SKM-1 (cell line): ENCODE measurements around the gene ANK2.
A peak's percentile ranks its signal among the peaks of the same experiment; 100 is the strongest.

Source experiments
- DNase-seq: peaks from one replicate; lab custom pipeline; 2025; ENCODE audit not compliant: unreplicated experiment; lab: John Stamatoyannopoulos, UW

The ANK2 gene

DNA sequence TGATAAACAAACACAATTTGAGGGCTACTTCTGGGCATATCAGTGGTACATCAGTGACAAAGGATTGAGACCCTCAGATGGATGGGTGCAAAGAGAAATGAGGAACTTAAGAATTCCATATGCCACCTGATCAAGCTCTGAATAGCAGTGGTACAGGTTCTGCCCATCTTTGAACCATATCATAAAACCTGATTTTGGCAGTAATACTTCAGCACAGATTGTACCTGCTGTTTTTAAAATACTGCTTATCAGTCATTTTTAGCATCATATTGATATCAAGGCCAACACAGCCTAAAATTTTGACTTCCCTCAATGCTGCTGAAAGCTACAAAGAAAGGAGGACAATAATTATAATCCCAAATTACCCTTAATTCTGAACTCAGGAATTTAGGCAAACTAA is 41.5 kb downstream of the ANK2 start:
- DNase-seq = no peak

DNA sequence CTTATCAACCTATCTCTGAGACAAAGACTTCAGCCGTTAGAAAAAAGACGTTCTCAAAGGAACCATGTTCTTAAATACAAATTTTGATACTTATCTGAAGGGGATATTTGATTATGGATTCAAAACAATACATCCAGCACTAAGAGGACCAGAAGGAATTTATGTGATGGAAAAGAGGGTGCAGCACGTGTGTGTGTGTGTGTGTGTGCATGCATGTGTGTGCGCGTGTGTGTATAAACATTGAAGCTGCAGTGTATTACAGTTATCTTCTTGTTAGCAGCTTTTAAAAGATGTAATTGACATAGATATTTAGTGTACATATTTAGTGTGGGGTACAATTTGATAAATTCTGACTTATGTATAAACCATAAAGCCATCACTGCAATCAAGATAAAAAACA is 44.9 kb downstream of the ANK2 start:
- DNase-seq = no peak

GRCh38 chr4:113094802-113095201 is 45.3 kb downstream of the ANK2 start:
- peak; percentile 15 for DNase-seq

DNA sequence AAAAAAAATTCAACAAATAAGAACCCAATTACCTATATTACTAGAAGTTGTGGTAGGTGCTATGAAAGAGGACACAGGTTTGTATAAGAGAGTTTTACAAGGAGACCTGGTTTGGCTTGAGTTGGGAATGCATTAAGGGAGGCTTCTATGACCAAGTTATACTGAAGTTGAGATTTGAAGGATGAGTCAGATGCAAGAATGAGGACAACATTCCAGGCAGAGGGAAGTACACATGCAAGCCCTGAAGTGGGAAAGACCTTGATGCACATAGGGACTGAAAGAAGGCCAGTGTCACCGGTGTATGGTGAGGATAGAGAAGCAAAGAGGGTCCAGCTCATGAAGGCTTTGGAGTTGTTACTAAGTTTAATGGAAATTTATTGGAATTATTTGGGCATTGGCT is 52.2 kb downstream of the ANK2 start:
- DNase-seq = no peak

DNA sequence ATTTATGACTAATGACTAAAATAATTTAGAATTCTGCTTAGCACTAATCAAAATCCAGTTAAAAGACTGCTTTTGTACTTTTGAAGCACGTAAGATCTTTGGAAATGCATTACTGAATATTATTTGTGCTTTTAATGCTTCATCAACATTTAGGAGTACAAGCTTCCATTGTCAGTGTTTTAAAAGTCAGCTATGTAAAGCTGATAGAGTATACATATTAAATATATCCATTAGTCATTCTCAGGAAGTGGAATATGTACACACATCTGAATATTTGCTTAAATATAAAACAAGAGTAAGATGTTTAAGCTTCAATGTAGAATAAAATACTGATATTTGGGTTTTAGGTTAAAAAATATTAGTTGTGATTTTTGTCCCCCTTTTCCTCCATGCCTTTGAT is 54.1 kb downstream of the ANK2 start:
- no peak for DNase-seq

DNA sequence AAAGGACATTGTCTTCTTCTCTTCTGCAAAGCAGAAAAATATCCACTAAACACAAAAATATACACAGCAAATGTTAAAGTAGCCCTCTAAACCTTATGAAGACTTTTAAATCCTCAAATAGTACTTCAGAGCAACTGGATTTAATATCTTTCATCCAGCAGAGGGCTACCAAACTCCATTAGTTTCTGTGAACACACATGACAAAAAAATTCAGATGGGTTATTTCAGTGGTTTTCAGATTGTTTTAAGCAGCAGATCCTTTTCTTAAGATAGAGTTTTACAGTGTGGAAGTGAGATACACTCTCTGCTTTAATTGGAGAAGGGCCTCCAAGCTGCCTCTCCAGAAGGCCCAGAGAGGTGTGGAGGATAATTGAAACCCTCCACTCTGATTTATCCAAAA is 56.7 kb downstream of the ANK2 start:
- no peak for DNase-seq

DNA sequence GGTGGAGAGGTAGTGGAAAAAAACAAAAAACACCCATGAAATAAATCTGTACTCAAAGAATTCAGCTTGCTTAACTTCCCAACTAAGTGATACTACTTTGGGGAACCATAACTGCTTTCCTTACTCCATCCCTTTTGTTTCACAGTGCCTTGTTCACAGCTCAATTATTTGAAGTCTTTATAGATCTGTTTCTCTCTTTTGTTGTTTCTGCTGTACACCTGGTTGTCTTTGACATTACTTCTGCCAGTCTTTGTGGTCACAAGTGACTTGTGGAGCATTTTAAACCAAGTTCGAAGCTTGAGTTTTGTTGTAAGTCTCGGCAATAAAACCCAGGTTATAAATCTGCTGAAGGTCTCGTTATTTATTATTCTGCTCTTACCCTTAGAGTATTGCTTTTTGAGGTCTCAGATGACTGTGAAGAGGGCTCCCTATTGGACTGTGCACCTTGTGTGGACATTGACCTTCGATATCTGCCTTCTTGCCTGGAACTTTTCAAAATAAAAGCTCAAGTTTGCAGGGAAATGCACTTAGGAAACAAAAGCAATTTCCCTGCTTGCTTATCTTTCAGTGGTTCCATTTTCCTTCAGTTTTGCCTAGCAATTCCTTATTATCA is 59.8 kb downstream of the ANK2 start:
- DNase-seq = no peak

GRCh38 chr4:113112338-113112978 is 63.0 kb downstream of the ANK2 start:
- DNase-seq = peak; percentile 22

GRCh38 chr4:113113151-113113550 is 63.7 kb downstream of the ANK2 start:
- no peak for DNase-seq

DNA sequence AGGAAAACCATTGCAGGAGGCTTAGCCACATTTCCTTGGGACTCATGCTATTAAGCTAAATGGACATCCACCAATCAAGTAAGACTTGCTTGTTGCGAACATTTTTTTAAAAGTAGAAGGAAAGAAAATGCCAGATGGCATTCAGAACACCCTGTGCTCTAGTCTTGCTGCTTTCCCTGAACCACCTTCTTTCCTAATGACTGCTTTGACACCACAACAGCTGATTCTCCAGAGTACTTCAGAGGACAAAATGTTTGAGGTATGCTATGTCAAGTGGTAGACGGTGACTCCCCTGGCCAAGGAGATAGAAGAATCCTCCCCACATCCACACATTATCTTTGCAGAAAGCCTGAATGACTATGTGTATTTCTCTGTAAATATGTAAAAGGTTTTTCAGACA is 65.4 kb downstream of the ANK2 start:
- no peak for DNase-seq

GRCh38 chr4:113116414-113117357 is 67.2 kb downstream of the ANK2 start:
- DNase-seq = no peak

DNA sequence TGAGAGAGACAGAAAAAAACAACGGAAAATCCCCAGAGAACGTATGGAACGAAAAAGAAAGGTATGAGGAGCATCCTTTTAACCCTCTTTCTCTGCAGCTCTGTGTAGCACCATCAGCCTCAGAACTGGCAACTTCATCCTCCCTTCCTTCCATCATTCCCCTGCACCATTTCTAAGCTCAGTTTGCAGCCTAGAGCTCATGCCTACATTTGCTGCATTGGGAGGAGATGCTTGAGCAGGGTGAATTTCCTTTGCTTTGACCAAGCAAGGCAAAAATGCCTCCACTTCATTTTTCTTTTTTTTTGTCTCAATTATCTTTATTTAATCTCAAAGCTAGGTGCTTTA is 67.9 kb downstream of the ANK2 start:
- DNase-seq = no peak

DNA sequence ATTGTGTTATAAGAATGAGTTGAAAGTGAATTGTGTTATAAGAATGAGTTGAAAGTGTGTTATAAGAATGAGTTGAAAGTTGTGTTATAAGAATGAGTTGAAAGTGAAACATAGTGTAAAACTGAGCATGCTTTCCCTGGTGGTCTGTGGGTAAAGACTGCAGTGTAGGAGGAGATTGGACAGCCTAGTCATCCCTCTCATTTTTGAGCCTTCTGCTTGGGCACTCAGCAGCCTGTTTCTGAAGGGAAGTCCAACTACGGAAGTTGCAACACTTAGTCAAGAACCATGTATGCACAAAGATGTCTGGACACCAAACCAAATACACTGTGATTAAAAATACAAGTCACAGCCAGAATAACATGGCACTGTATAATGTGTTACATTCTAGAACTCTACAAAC is 72.6 kb downstream of the ANK2 start:
- DNase-seq = no peak

DNA sequence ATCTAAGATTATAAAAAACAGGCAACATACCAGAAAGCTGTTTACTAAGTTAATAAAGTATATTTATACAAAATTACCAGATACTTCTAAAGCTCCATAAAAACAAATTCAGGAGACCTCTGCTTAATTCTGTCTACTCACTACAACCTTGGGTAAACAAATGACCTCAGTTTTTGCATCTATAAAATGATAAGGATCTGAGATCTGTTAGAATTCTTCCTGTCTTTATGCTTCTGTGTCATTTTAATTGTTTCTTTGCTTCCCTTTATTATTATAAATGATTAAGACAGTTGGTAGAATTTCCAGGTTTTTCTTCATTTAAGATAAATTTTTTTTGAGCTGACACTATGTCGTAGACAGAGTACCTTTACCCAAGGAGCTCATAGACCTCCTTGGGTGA is 76.0 kb downstream of the ANK2 start:
- no peak for DNase-seq

DNA sequence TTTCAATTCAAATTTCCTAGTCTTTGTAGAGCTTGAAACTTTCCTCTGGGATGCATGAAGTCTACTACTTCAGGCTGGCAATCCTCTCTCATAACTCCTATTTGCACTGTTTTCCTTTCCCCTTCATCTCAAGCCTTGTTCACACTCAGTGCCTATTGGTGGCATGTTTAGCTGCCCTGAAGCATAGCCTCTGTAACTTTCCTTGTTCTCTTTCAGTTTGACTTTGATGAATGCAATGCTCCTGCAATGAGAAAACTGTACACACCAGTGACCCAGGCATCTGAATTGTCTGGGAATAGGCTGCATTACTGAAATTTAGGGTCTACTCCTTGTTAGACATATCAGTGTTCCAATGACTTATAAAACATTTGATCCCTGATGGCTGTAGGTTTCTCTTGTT is 81.7 kb downstream of the ANK2 start:
- no peak for DNase-seq

GRCh38 chr4:113131621-113132020 is 82.2 kb downstream of the ANK2 start:
- DNase-seq = no peak

GRCh38 chr4:113141901-113142346 is 92.5 kb downstream of the ANK2 start:
- DNase-seq = no peak

- no peak for DNase-seq
Observed at GRCh38 chr4:113142351-113142750, 92.9 kb downstream of the ANK2 start.

GRCh38 chr4:113144091-113144490 is 94.6 kb downstream of the ANK2 start:
- no peak for DNase-seq

GRCh38 chr4:113145147-113145518 is 95.7 kb downstream of the ANK2 start:
- no peak for DNase-seq

GRCh38 chr4:113145519-113146291 is 96.3 kb downstream of the ANK2 start:
- DNase-seq = no peak
